WTC11 (cell line): ENCODE results near the gene LMTK2. TPM values are rescaled to one million over a fixed set of nuclear protein-coding genes. Genes with fewer than 3 reads are reported as not detected.

Source experiments
- ATAC-seq: fragments of 200-7000 bp; cut with Tn5 transposase; 2 replicates; pipeline ENCODE4 v1.10.0; 2021; ENCODE audit warnings: mild to moderate bottlenecking, moderate library complexity
- CTCF ChIA-PET: fragments of 300-600 bp; sonication (Branson Sonifier 250); formaldehyde crosslinking; loops from one replicate; lab custom pipeline; 2021; ENCODE audit warnings: antibody characterized with exemption; lab: Charles Lee
- POLR2A ChIA-PET: fragments of 350-600 bp; sonication (Branson Sonifier 250); formaldehyde crosslinking; loops from one replicate; lab custom pipeline; 2021; ENCODE audit warnings: antibody characterized with exemption; lab: Charles Lee
- DNase-seq: peaks from one replicate; pipeline ENCODE4 v3.0.0; 2021; ENCODE audit warnings: low spot score
- H3K27ac Mint-ChIP-seq: 2 replicates; pipeline ENCODE4 v1.8.0; 2021; ENCODE audit warnings: mixed read lengths
- H3K27me3 Mint-ChIP-seq: 2 replicates; pipeline ENCODE4 v1.8.0; 2021; ENCODE audit warnings: low read depth, mild to moderate bottlenecking, moderate library complexity, mixed read lengths
- H3K36me3 Mint-ChIP-seq: 2 replicates; pipeline ENCODE4 v1.8.0; 2021; ENCODE audit warnings: mixed read lengths
- H3K4me1 Mint-ChIP-seq: 2 replicates; pipeline ENCODE4 v1.8.0; 2022; ENCODE audit warnings: mixed read lengths
- H3K4me3 Mint-ChIP-seq: 2 replicates; pipeline ENCODE4 v1.8.0; 2021; ENCODE audit warnings: mild to moderate bottlenecking, moderate library complexity, mixed read lengths
- H3K9me3 Mint-ChIP-seq: 2 replicates; pipeline ENCODE4 v1.8.0; 2021; ENCODE audit warnings: mixed read lengths
- AR ChIP-seq: fragments of 250-450 bp; sonication (Bioruptor Pico); IDR thresholded peaks from 2 replicates; pipeline ENCODE4 v1.9.0; 2021; ENCODE audit warnings: mild to moderate bottlenecking
- ATF2 ChIP-seq: sonication (generic); formaldehyde crosslinking; IDR thresholded peaks from 2 replicates; pipeline ENCODE4 v1.8.1; 2022; ENCODE audit warnings: low read depth, missing genetic modification reagents, borderline replicate concordance
- ATF6 ChIP-seq: sonication (generic); formaldehyde crosslinking; IDR thresholded peaks from 2 replicates; pipeline ENCODE4 v1.8.1; 2023; ENCODE audit warnings: mild to moderate bottlenecking, missing genetic modification reagents
- ERG ChIP-seq: fragments of 250-450 bp; sonication (Bioruptor Pico); IDR thresholded peaks from 2 replicates; pipeline ENCODE4 v1.8.0; 2021; ENCODE audit warnings: mild to moderate bottlenecking
- JUN ChIP-seq: sonication (generic); formaldehyde crosslinking; IDR thresholded peaks from 2 replicates; pipeline ENCODE4 v1.8.0; 2023; ENCODE audit warnings: mild to moderate bottlenecking, missing genetic modification reagents
- PRRX2 ChIP-seq: fragments of 250-450 bp; sonication (Bioruptor Pico); IDR thresholded peaks from 2 replicates; pipeline ENCODE4 v1.8.0; 2021; ENCODE audit warnings: mild to moderate bottlenecking
- SOX15 ChIP-seq: fragments of 250-450 bp; sonication (Bioruptor Pico); IDR thresholded peaks from 2 replicates; pipeline ENCODE4 v1.9.0; 2021; ENCODE audit warnings: mild to moderate bottlenecking
- TCF7 ChIP-seq: sonication (generic); formaldehyde crosslinking; IDR thresholded peaks from 2 replicates; pipeline ENCODE4 v1.8.0; 2022; ENCODE audit warnings: mild to moderate bottlenecking, low read depth, missing genetic modification reagents, moderate library complexity
- TEAD1 ChIP-seq: sonication (generic); formaldehyde crosslinking; IDR thresholded peaks from 2 replicates; pipeline ENCODE4 v1.8.0; 2022; ENCODE audit warnings: mild to moderate bottlenecking, missing genetic modification reagents
- TEAD4 ChIP-seq: sonication (generic); formaldehyde crosslinking; IDR thresholded peaks from 2 replicates; pipeline ENCODE4 v1.8.0; 2022; ENCODE audit warnings: mild to moderate bottlenecking, missing genetic modification reagents
- ZMAT4 ChIP-seq: fragments of 250-450 bp; sonication (Bioruptor Pico); IDR thresholded peaks from 2 replicates; pipeline ENCODE4 v1.9.0; 2021; ENCODE audit warnings: mild to moderate bottlenecking
- ZNF121 ChIP-seq: sonication (generic); formaldehyde crosslinking; IDR thresholded peaks from 2 replicates; pipeline ENCODE4 v1.8.0; 2023; ENCODE audit warnings: missing genetic modification reagents
- ZNF317 ChIP-seq: sonication (generic); formaldehyde crosslinking; IDR thresholded peaks from 2 replicates; pipeline ENCODE4 v1.8.1; 2023; ENCODE audit warnings: low read depth, mild to moderate bottlenecking, moderate library complexity, missing genetic modification reagents, borderline replicate concordance
- ZNF396 ChIP-seq: fragments of 250-450 bp; sonication (Bioruptor Pico); IDR thresholded peaks from 2 replicates; pipeline ENCODE4 v1.8.0; 2021; ENCODE audit warnings: mild to moderate bottlenecking, moderate library complexity, borderline replicate concordance
- ZNF416 ChIP-seq: fragments of 250-450 bp; sonication (Bioruptor Pico); IDR thresholded peaks from 2 replicates; pipeline ENCODE4 v1.9.0; 2021; ENCODE audit warnings: mild to moderate bottlenecking, inconsistent platforms
- total RNA-seq: library from RNA; stranded (reverse); gene quantifications from 3 replicates; pipeline ENCODE4 v1.2.3, GENCODE V29; 2021
- TF ChIP-seq, protein P1 (sequence below): sonication (generic); formaldehyde crosslinking; conservative IDR thresholded peaks from 2 replicates; pipeline ENCODE4 v1.8.1; 2023; ENCODE audit warnings: mild to moderate bottlenecking, low read depth, missing genetic modification reagents, moderate library complexity
- TF ChIP-seq, protein P2 (sequence below): sonication (generic); formaldehyde crosslinking; IDR thresholded peaks from 2 replicates; pipeline ENCODE4 v1.8.1; 2022; ENCODE audit warnings: mild to moderate bottlenecking, moderate library complexity, missing genetic modification reagents
- TF ChIP-seq, protein P3 (sequence below): sonication (generic); formaldehyde crosslinking; IDR thresholded peaks from 2 replicates; pipeline ENCODE4 v1.8.0; 2022; ENCODE audit warnings: mild to moderate bottlenecking, missing genetic modification reagents

The LMTK2 gene
- total RNA-seq, 1 experiment from 2014 or later, result 24.3 TPM

- H3K36me3 Mint-ChIP-seq, result peaks cover 15% of the 10 kb centered on the region
- no peak for ATAC-seq
- no peaks in the 10 kb centered on the region for H3K27me3 Mint-ChIP-seq
- ChIA-PET POLR2A (no interaction called here), CTCF (no interaction called here)
- TF ChIP-seq JUN (CRISPR knock-in tag) (no peak), AR (CRISPR knock-in tag) (no peak), ATF2 (no peak), ZMAT4 (CRISPR knock-in tag) (no peak), ZNF396 (no peak), PRRX2 (no peak), TEAD1 (CRISPR knock-in tag) (no peak), TEAD4 (no peak), ZNF416 (CRISPR knock-in tag) (no peak), ATF6 (CRISPR knock-in tag) (no peak), ZNF121 (CRISPR knock-in tag) (no peak), ZNF317 (no peak), ERG (CRISPR knock-in tag) (no peak), TCF7 (CRISPR knock-in tag) (no peak), SOX15 (CRISPR knock-in tag) (no peak)
- TF ChIP-seq, protein P1, sequence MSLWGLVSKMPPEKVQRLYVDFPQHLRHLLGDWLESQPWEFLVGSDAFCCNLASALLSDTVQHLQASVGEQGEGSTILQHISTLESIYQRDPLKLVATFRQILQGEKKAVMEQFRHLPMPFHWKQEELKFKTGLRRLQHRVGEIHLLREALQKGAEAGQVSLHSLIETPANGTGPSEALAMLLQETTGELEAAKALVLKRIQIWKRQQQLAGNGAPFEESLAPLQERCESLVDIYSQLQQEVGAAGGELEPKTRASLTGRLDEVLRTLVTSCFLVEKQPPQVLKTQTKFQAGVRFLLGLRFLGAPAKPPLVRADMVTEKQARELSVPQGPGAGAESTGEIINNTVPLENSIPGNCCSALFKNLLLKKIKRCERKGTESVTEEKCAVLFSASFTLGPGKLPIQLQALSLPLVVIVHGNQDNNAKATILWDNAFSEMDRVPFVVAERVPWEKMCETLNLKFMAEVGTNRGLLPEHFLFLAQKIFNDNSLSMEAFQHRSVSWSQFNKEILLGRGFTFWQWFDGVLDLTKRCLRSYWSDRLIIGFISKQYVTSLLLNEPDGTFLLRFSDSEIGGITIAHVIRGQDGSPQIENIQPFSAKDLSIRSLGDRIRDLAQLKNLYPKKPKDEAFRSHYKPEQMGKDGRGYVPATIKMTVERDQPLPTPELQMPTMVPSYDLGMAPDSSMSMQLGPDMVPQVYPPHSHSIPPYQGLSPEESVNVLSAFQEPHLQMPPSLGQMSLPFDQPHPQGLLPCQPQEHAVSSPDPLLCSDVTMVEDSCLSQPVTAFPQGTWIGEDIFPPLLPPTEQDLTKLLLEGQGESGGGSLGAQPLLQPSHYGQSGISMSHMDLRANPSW (CRISPR knock-in tag), result no peak
- TF ChIP-seq, protein P2, sequence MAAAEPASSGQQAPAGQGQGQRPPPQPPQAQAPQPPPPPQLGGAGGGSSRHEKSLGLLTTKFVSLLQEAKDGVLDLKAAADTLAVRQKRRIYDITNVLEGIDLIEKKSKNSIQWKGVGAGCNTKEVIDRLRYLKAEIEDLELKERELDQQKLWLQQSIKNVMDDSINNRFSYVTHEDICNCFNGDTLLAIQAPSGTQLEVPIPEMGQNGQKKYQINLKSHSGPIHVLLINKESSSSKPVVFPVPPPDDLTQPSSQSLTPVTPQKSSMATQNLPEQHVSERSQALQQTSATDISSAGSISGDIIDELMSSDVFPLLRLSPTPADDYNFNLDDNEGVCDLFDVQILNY, result no peak
- TF ChIP-seq, protein P3, sequence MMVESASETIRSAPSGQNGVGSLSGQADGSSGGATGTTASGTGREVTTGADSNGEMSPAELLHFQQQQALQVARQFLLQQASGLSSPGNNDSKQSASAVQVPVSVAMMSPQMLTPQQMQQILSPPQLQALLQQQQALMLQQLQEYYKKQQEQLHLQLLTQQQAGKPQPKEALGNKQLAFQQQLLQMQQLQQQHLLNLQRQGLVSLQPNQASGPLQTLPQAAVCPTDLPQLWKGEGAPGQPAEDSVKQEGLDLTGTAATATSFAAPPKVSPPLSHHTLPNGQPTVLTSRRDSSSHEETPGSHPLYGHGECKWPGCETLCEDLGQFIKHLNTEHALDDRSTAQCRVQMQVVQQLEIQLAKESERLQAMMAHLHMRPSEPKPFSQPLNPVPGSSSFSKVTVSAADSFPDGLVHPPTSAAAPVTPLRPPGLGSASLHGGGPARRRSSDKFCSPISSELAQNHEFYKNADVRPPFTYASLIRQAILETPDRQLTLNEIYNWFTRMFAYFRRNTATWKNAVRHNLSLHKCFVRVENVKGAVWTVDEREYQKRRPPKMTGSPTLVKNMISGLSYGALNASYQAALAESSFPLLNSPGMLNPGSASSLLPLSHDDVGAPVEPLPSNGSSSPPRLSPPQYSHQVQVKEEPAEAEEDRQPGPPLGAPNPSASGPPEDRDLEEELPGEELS (CRISPR knock-in tag), result no peak
- DNase-seq, result no peak
- no peak overlapping the region for H3K27ac Mint-ChIP-seq
- H3K9me3 Mint-ChIP-seq, result no peaks in the 10 kb centered on the region
- no peaks in the 10 kb centered on the region for H3K4me1 Mint-ChIP-seq
- no peak overlapping the region for H3K4me3 Mint-ChIP-seq
These were observed 98.6 kb downstream of the LMTK2 start for GRCh38 chr7:98205162-98205845.
